Parathyroid adenoma (tissue), 2 donors: ENCODE results near the gene DCHS1.

ENCODE experiments used
- H2AFZ ChIP-seq: fragments of 300-600 bp; sonication (generic); one replicate; pipeline ENCODE4 v1.7.0; 2017; ENCODE audit warnings: antibody characterized with exemption, mild to moderate bottlenecking
- H3K27ac ChIP-seq: fragments of 300-600 bp; sonication (generic); one replicate; pipeline ENCODE4 v1.7.0; 2017
- H3K27me3 ChIP-seq: fragments of 300-600 bp; sonication (generic); one replicate; pipeline ENCODE4 v1.7.0; 2017; ENCODE audit warnings: low read length; ENCODE audit not compliant: control insufficient read depth, insufficient read depth
- H3K36me3 ChIP-seq: fragments of 300-600 bp; sonication (generic); one replicate; pipeline ENCODE4 v1.7.0; 2017; ENCODE audit warnings: low read length; ENCODE audit not compliant: control insufficient read depth, insufficient read depth
- H3K4me1 ChIP-seq: fragments of 300-600 bp; sonication (generic); one replicate; pipeline ENCODE4 v1.7.0; 2017; ENCODE audit warnings: control low read depth
- H3K4me2 ChIP-seq: fragments of 300-600 bp; sonication (generic); one replicate; pipeline ENCODE4 v1.7.0; 2017; ENCODE audit warnings: low read length
- H3K4me3 ChIP-seq: fragments of 300-600 bp; sonication (generic); one replicate; pipeline ENCODE4 v1.7.0; 2017; ENCODE audit warnings: low read depth, low read length
- H3K79me2 ChIP-seq: fragments of 300-600 bp; sonication (generic); one replicate; pipeline ENCODE4 v1.7.0; 2017; ENCODE audit warnings: control low read depth
- H3K9ac ChIP-seq: fragments of 300-600 bp; sonication (generic); one replicate; pipeline ENCODE4 v1.7.0; 2017; ENCODE audit warnings: mild to moderate bottlenecking
- H3K9me3 ChIP-seq: fragments of 300-600 bp; sonication (generic); one replicate; pipeline ENCODE4 v1.7.0; 2017; ENCODE audit warnings: low read length; ENCODE audit not compliant: control insufficient read depth
- CTCF ChIP-seq: fragments of 300-600 bp; sonication (generic); IDR thresholded peaks from one replicate; pipeline ENCODE4 v1.7.0; 2017; ENCODE audit warnings: antibody characterized with exemption, mild to moderate bottlenecking
- donor health status: primary hyperparathyroidism.

The DCHS1 gene

GRCh38 chr11:6642957-6643356 lies 12.7 kb downstream of the DCHS1 start:
- H3K4me2 ChIP-seq = no peak overlapping the region

GRCh38 chr11:6640985-6641701 lies 14.5 kb downstream of the DCHS1 start:
- H3K4me1 ChIP-seq = no peaks in the 10 kb centered on the region
- H3K36me3 ChIP-seq = no peaks in the 10 kb centered on the region
- H3K4me2 ChIP-seq = no peak overlapping the region
- TF ChIP-seq CTCF = no peak
- H3K27me3 ChIP-seq = no peaks in the 10 kb centered on the region
- H3K79me2 ChIP-seq = no peaks in the 10 kb centered on the region
- H3K27ac ChIP-seq = no peak overlapping the region
- H3K9ac ChIP-seq = no peak overlapping the region
- H3K9me3 ChIP-seq = no peaks in the 10 kb centered on the region
- H2AFZ ChIP-seq = no peak overlapping the region
- no peak overlapping the region for H3K4me3 ChIP-seq

More at GRCh38 chr11:6642957-6643356, 12.7 kb downstream of the DCHS1 start:
- Histone ChIP-seq H3K27ac (no peak overlapping the region), H3K79me2 (no peaks in the 10 kb centered on the region), H3K27me3 (no peaks in the 10 kb centered on the region), H3K9me3 (no peaks in the 10 kb centered on the region), H3K4me3 (no peak overlapping the region), H3K4me1 (no peaks in the 10 kb centered on the region), H3K9ac (no peak overlapping the region), H3K36me3 (no peaks in the 10 kb centered on the region), H2AFZ (no peak overlapping the region)
- no peak for TF ChIP-seq CTCF

GRCh38 chr11:6640036-6640984 lies 15.3 kb downstream of the DCHS1 start:
- H3K4me1 ChIP-seq = no peaks in the 10 kb centered on the region
- no peaks in the 10 kb centered on the region for H3K27me3 ChIP-seq
- H2AFZ ChIP-seq = no peak overlapping the region
- no peaks in the 10 kb centered on the region for H3K79me2 ChIP-seq
- H3K36me3 ChIP-seq = no peaks in the 10 kb centered on the region
- no peak for TF ChIP-seq CTCF
- no peaks in the 10 kb centered on the region for H3K9me3 ChIP-seq
- H3K27ac ChIP-seq = no peak overlapping the region
- H3K9ac ChIP-seq = no peak overlapping the region
- no peak overlapping the region for H3K4me3 ChIP-seq
- H3K4me2 ChIP-seq = no peak overlapping the region

GRCh38 chr11:6638429-6638828 lies 17.2 kb downstream of the DCHS1 start:
- Histone ChIP-seq H3K27me3 (no peaks in the 10 kb centered on the region), H3K36me3 (no peaks in the 10 kb centered on the region), H3K4me3 (no peak overlapping the region), H3K79me2 (no peaks in the 10 kb centered on the region), H2AFZ (no peak overlapping the region), H3K4me2 (no peak overlapping the region), H3K4me1 (no peaks in the 10 kb centered on the region), H3K27ac (no peak overlapping the region), H3K9me3 (no peaks in the 10 kb centered on the region), H3K9ac (no peak overlapping the region)
- TF ChIP-seq CTCF = no peak
